ENCODE data around the gene PTPN13.
"Not testable (repeated sequence)": the region's sequence is repeated elsewhere in the genome, so short reads cannot be mapped to it uniquely, and the experiment has no call there.

PTPN13 gene

GRCh38 chr4:86641516-86642090 lies 47.5 kb downstream of the PTPN13 start:
- no peak for DNase-seq

- DNase-seq, result no peak
These were observed 50.8 kb downstream of the PTPN13 start for GRCh38 chr4:86644892-86645291.

DNA sequence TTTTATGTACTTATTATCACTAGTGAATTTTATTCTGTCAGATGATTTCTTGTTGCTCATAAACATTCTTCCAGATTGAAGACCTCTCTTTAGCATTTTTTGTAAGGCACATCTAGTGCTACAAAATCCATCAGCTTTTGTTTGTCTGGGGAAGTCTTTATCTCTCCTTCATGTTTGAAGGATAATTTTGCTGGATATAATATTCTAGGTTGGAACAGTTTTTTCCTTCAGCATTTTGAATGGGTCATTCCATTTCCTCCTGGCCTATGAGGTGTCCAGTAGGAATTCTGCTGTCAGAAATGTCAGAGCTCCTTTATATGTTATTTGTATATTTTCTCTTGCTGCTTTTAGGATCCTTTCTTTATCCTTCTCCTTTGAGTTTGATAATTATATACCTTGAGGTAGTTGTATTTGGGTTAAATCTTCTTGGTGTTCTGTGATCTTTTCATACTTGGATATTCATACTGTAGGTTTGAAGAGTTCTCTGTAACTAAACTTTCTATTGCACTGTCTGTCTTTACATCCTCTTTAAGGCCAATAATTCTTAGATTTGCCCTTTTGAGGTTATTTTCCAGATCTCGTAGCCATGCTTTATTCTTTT lies 58.3 kb downstream of the PTPN13 start:
- no peak for DNase-seq

DNA sequence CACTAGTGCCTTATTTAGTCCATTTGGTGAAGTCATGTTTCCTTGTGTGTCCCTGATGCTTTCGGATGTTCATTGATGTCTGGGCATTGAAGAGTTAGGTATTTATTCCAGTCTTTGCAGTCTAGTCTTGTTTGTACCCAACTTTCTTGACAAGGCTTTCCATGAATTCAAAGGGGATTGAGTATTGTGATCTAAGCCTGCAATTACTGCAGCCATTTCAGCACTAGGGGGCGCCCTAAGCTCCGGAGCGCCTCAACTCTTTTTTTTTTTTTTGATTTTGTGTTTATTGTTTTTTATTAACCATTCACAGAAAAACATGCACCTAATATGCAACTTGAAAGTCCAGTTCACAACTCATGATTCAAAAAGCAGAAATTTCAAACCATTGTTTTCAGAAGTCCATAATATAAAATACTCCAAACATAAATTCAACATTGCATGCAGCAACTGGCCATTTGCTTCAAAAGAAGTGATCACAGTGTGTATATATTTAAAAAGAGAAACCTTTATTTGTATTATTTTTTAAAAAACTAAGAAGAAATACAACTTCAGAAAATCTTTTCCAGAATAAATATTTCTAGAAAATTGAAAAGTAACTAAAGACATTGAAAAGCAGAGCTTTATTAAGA lies 59.2 kb downstream of the PTPN13 start:
- DNase-seq, result no peak

GRCh38 chr4:86656781-86657180 lies 62.7 kb downstream of the PTPN13 start:
- not testable (repeated sequence) for DNase-seq

GRCh38 chr4:86657382-86657781 lies 63.3 kb downstream of the PTPN13 start:
- no peak for DNase-seq

DNA sequence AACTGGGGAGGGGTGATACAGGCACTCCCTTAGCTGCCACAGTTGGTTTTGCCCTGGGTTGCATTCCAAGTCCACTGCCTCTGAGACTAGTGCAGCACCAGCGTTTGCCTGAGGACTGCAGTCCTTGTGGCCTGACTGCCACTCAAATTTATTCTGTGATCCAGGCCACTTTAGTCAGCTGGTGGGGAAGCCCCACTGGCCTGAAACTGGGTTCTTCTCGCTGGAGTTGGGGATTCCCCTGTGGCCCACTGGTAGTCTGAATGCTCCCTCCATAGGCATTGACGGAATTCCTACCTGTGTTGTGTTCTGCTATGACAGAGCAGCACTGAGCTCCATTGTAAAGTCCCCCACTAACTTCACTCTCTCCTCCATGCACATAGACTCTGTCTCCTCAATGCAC lies 63.8 kb downstream of the PTPN13 start:
- DNase-seq, result no peak

GRCh38 chr4:86660401-86660800 lies 66.3 kb downstream of the PTPN13 start:
- no peak for DNase-seq

GRCh38 chr4:86661006-86661405 lies 66.9 kb downstream of the PTPN13 start:
- no peak for DNase-seq

DNA sequence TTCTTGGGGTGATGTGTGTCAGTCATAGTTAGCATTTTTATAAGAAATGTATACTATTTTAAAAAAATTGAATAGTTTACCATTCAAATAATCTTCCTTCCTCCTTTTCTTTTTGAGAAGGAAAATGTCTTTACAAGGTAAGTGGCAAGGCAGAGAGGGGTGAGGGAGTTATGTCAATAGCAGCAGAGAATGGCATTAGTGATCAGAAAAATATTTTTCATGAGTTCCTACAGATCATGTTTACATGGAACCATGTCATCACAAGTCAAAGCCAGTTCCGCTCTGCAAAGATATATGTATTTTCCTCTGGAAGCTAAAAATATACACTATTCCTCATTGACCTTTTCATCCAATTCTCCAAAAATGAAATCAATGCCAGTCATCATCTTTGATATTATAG lies 67.3 kb downstream of the PTPN13 start:
- no peak for DNase-seq

- no peak for DNase-seq
These were observed 70.8 kb downstream of the PTPN13 start for GRCh38 chr4:86664959-86665358.

DNA sequence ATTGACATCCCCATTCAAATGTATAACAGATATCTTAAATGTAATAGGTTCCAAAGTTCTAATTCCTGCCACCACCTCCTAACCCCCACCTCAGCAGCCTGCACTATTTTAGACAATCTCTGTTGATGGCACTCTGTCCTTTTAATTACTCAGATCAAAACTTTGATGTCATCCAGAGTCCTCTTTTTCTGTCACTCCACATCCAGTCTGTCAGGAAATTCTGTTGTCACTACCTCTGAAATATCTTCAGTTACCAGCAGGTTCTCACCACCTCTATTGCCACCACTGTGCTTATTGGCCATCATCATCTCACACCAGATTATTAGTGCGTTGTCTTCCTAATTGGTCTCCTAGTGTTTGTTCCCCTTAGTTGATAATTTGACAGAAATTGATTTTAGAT lies 76.2 kb downstream of the PTPN13 start:
- no peak for DNase-seq

DNA sequence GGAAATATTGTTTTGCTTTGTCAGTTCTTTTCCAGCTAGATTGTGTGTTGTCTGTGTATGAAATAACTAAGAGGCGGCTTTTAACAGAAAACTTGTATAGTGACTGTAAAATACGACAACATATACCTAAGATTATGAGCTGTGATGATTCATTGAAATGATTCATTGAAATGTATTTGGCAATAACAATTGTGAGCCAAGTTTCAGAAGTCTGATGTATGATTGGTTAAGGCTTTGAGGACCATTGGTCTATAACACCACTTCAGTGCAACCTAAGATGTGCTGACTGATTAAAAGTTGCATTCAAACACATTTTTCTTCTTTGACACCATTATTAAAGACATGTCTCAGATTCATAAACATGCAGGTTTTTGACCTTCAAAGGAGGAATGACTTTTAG lies 76.6 kb downstream of the PTPN13 start:
- DNase-seq, result no peak

DNA sequence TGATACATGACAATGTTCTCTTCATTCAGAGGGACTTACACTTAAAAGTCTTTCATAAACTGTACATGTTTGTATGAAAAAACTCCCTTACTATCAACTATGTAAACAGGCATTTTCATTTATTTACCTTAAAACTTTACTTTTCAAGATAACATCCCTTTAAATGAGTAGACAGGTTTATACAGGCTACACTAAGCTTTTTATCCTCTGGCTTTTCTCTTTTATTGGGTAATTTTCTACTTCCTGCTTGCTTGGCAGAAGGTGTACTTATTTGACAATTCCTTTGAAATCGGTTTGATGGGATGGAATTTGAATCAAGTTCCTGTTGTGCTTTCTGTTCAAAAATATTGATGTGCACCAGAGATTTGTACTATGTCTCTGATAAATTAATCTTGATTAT lies 81.4 kb downstream of the PTPN13 start:
- DNase-seq, result no peak

DNA sequence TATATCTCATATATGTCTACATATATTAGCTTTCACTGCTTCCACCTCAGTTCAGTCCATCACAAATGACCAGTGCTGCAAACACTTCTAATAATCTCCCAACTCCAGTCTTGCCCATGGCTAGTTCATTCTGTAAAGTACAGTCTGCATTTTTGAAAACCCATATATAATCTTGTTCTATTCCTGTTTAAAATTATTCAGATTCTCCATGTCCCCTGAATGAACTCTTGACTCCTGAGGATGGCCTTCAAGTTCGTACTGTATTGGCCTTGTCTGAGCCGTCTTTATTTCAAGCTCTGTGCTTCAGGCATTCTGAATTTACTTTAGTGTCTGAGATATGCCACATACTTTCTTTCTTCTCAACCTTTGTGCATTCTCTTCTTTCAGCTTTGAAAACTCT lies 84.7 kb downstream of the PTPN13 start:
- DNase-seq, result no peak

DNA sequence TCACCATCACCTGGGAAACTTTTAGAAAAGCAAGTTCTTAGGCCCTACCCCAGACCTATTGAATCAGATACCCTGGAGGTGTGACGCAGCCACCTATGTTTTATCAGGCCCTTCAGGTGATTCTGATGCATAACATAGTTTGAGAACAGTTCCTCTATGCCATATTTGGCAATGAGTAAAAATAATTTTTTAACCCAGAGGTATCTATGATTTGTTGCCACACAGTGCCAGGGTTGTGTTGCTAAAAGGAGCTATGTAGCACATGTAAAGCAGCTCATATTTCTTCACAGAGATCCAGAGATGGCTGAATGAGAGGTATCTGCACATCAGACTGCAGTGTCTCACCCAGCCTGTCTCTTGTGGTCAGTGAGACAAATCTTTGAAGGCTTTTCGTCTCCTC lies 85.3 kb downstream of the PTPN13 start:
- no peak for DNase-seq

GRCh38 chr4:86683167-86683566 lies 89.1 kb downstream of the PTPN13 start:
- DNase-seq, result no peak

DNA sequence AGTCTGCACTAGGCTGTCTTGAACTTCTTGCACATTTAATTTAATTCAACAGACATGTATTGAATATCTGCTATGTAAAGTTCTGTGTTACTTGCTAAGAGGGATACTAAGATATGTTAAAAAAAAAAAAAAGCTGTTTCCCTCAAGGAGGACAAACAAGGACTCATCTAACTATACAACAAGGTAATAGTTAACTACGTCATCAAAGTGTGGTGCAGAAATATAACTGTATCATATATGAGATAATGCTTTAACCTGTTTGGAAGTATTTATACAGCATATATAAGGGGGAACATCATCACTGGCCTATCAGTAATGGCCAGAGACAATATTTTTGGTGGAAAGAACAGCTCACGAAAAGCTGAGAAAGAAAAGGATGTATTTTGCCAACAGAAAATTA lies 89.9 kb downstream of the PTPN13 start:
- DNase-seq, result no peak

GRCh38 chr4:86685401-86685800 lies 91.3 kb downstream of the PTPN13 start:
- DNase-seq, result no peak

GRCh38 chr4:86686741-86687140 lies 92.6 kb downstream of the PTPN13 start:
- DNase-seq, result no peak

- no peak for DNase-seq
These were observed 93.9 kb downstream of the PTPN13 start for GRCh38 chr4:86688026-86688425.

DNA sequence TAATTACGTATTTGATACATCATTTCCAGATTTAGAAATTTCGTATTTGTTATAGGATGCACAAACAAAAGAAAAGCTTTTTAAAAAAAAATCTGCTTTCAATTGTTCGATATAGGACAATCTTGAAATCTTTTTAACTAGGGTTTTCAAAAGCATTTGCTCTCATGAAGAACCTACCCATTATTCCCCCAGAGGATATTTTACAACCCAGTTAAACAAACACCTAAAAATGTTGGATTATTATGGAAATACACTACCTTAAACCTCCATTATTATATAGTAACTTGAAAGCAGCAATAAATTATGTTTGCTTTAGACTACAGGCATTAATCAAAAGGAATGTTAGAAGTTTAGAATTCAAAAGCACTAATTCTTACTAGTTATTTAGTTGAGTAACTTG lies 110.5 kb downstream of the PTPN13 start:
- no peak for DNase-seq

DNA sequence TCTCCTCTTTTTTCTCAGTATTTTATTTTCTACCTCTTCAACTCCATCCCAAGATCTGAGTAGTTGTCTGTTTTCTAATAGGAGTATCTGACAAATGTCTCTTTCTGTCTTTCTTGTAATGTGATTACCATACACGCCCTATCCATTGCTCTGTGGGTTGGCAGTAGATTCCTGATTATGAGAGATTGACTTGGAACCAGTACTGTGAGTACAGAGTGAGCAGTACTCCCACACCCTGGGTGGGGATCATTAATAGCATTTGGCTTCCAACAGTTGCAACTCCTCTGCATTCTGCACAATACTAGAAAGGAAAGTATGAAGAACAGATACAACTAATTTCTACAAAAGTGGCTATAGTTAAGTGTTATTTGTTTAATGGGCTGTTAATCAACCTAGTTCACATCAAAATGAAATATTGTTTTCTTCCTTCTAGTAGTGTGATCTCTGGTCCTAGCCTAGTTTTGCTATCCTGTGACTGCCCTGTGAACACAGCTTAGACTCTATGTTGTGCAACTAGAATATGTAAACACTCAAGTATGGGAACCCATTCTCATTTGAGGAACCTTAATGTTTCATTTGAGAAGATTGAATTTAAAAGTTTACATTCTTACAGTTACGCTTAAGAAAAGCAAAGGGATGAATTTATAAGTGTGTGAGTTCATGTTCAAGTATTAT lies 112.9 kb downstream of the PTPN13 start:
- no peak for DNase-seq

GRCh38 chr4:86717651-86718050 lies 123.5 kb downstream of the PTPN13 start:
- no peak for DNase-seq
